ENCODE data around the gene SNORC.

SNORC gene

GRCh38 chr2:232870018-232870765 lies at the start of gene SNORC:
TSS of gene SNORC (plus strand) at chr2:232870264. CDS start at chr2:232870342, 78 bp downstream.
- no peak for DNase-seq (ENCODE audit: low spot score)
- TF ChIP-seq, protein P1, sequence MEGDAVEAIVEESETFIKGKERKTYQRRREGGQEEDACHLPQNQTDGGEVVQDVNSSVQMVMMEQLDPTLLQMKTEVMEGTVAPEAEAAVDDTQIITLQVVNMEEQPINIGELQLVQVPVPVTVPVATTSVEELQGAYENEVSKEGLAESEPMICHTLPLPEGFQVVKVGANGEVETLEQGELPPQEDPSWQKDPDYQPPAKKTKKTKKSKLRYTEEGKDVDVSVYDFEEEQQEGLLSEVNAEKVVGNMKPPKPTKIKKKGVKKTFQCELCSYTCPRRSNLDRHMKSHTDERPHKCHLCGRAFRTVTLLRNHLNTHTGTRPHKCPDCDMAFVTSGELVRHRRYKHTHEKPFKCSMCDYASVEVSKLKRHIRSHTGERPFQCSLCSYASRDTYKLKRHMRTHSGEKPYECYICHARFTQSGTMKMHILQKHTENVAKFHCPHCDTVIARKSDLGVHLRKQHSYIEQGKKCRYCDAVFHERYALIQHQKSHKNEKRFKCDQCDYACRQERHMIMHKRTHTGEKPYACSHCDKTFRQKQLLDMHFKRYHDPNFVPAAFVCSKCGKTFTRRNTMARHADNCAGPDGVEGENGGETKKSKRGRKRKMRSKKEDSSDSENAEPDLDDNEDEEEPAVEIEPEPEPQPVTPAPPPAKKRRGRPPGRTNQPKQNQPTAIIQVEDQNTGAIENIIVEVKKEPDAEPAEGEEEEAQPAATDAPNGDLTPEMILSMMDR (IDR thresholded peaks at IDR 0.05; ENCODE audit: extremely low read depth, missing control alignments), result no peak

GRCh38 chr2:232829988-232830387 lies 40.1 kb upstream of the SNORC start:
- TF ChIP-seq, protein P1 (IDR thresholded peaks at IDR 0.05; ENCODE audit: extremely low read depth, missing control alignments), result no peak
- no peak for DNase-seq (ENCODE audit: low spot score)

- TF ChIP-seq, protein P1 (IDR thresholded peaks at IDR 0.05; ENCODE audit: extremely low read depth, missing control alignments), result no peak
Observed at GRCh38 chr2:232831496-232831895, 38.6 kb upstream of the SNORC start.

DNA sequence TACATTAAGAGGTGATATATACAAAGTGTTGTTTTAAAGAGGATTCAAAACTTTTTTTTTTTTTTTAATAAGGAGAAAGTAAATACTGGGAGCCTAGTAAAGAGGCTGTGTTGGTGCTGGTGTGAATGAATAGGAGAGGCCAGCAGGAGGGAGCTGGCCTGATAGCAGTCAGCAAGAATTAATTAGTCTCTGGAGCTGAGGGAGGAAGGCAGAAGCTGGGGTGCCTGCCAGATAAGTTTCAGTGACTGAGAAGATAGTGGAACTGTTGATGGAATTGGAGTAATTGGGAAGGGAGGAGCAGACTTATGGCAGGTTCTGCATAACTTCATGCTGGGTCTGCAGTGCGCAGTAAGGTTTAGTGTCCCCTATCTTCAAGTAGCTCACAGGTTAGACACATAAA lies 36.2 kb upstream of the SNORC start:
- TF ChIP-seq, protein P1 (IDR thresholded peaks at IDR 0.05; ENCODE audit: extremely low read depth, missing control alignments), result no peak
- no peak for DNase-seq (ENCODE audit: low spot score)

More at GRCh38 chr2:232831496-232831895, 38.6 kb upstream of the SNORC start:
- no peak for DNase-seq (ENCODE audit: low spot score)

DNA sequence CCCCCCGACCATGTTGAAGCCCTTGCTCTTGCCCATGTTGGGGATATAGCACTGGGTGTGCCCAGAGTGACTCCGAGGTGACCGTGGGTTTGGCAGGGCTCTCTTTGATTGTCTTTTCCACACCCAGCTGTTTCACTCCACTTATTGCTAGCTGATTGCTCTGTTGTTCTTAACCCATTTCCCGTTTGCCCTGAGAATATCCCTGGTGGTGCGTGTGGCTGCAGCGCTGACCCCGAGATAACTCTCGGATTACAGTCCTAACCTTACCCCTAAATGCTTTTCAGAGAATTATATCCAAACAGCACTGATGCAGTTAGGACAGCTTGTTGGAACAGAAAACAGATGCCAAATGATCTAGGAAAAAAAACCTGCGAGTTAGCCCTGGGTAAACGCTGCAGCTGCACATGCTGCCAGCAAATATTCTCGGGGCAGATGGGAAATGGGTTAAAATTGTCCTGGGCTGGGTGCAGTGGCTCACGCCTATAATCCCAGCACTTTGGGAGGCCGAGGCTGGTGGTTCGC lies 34.3 kb upstream of the SNORC start:
- DNase-seq (ENCODE audit: low spot score), result no peak
- TF ChIP-seq, protein P1 (IDR thresholded peaks at IDR 0.05; ENCODE audit: extremely low read depth, missing control alignments), result no peak

- TF ChIP-seq, protein P1 (IDR thresholded peaks at IDR 0.05; ENCODE audit: extremely low read depth, missing control alignments), result no peak
- no peak for DNase-seq (ENCODE audit: low spot score)
Observed at GRCh38 chr2:232836934-232837333, 33.1 kb upstream of the SNORC start.

DNA sequence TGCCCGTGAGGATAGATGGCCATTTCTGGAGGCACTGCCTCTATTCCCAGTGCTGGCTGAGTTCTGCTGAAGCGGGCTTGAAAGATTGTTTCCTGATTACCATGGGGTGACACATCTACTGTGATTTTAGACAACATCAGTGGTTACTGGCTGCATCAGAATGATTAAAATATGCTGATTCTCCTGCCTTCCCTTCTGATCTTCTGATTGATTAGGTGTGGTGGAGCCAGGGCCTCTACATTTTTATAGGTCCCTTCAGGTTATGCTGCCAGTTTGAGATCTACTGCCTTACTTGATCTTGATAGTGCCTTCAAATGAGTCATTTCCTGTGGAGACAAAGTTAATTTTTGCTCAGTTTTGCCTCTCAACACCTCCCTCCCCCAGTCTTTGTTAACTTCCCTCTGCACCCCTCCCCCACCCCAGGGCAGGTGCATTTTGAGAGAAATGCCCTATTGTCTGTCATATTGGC lies 31.6 kb upstream of the SNORC start:
- DNase-seq (ENCODE audit: low spot score), result peak; percentile 64
- TF ChIP-seq, protein P1 (IDR thresholded peaks at IDR 0.05; ENCODE audit: extremely low read depth, missing control alignments), result no peak
